Adrenal gland (tissue), 5 donors: Measurements from ENCODE around the gene SMYD2.

Source experiments
- POLR2A ChIP-seq, 2 donors: fragments of 450-650 bp; IDR thresholded peaks; one replicate each; pipeline ENCODE4 v1.6.1; 2017; ENCODE audit warnings: antibody characterized with exemption in 2 of 2, mild to moderate bottlenecking in 2 of 2, moderate library complexity in 1 of 2
- TF ChIP-seq, protein P1 (sequence below), 6 experiments: fragments of 450-650 bp in 4 of 6; fragments of 200-600 bp in 2 of 6; sonication (generic) in 1 of 6; IDR thresholded peaks; 1 replicate in 5 of 6; 2 replicates in 1 of 6; pipeline versions ENCODE4 v1.5.1 to v1.8.0; 2016 to 2021; ENCODE audit warnings: antibody characterized with exemption in 6 of 6, mild to moderate bottlenecking in 2 of 6, moderate library complexity in 1 of 6
- donor health status: DM: no; HTN: no; CAD: no.

- no peak for TF ChIP-seq POLR2A (IDR thresholded peaks at IDR 0.05)
- TF ChIP-seq, protein P1, sequence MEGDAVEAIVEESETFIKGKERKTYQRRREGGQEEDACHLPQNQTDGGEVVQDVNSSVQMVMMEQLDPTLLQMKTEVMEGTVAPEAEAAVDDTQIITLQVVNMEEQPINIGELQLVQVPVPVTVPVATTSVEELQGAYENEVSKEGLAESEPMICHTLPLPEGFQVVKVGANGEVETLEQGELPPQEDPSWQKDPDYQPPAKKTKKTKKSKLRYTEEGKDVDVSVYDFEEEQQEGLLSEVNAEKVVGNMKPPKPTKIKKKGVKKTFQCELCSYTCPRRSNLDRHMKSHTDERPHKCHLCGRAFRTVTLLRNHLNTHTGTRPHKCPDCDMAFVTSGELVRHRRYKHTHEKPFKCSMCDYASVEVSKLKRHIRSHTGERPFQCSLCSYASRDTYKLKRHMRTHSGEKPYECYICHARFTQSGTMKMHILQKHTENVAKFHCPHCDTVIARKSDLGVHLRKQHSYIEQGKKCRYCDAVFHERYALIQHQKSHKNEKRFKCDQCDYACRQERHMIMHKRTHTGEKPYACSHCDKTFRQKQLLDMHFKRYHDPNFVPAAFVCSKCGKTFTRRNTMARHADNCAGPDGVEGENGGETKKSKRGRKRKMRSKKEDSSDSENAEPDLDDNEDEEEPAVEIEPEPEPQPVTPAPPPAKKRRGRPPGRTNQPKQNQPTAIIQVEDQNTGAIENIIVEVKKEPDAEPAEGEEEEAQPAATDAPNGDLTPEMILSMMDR (IDR thresholded peaks at IDR 0.05) = no peak
Observed at GRCh38 chr1:214314178-214314843, 33.4 kb downstream of the SMYD2 start.
